Measurements from ENCODE around the gene PEX10.

DNA sequence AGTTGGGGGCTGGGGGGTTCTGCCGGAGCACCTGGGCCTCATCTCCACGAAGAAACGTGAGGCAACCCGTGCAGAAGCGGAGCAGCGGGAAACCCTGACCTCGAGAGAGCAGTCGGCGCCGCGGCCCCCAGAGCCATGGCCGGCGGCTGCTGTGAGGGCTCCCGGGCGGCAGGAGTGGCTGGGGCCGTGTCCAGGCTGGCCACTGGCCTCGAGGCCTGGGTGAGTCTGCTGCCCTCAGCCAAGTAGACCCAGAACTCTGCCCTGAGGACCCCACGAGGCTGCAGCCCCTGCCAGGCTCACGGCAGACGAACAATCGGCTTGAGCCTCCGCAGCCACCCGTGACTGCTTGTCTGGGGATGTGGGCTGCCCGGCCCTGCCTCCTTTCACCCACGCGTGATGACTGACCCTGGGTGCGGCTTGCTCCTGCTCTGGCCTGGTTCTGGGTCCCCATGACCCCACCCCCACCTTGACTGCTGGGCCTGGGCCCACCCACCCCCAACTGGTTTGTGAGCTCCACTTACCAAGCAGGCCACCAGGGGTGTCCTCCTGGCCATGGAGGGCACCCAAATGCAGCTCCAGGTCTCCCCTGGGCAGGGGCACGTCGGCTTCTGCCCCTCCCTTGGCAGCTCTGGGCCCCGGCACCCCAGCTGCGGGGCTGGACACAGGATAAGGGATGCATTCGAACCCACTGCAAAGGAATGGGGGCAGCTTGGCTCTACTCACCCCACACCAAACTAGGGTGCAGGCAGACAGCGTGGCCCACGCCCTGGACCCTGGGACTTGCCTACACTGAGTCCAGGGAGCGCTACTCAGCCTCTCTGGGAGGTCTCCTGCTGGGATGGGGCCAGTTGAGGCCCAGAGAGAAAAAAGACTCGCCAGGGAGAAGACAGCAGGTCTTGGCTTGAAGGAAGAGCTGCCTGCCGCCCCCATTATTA lies 55.2 kb downstream of the PEX10 start:
- no peak for TF ChIP-seq POLR2A (IDR thresholded peaks at IDR 0.05)
- TF ChIP-seq, protein P1, sequence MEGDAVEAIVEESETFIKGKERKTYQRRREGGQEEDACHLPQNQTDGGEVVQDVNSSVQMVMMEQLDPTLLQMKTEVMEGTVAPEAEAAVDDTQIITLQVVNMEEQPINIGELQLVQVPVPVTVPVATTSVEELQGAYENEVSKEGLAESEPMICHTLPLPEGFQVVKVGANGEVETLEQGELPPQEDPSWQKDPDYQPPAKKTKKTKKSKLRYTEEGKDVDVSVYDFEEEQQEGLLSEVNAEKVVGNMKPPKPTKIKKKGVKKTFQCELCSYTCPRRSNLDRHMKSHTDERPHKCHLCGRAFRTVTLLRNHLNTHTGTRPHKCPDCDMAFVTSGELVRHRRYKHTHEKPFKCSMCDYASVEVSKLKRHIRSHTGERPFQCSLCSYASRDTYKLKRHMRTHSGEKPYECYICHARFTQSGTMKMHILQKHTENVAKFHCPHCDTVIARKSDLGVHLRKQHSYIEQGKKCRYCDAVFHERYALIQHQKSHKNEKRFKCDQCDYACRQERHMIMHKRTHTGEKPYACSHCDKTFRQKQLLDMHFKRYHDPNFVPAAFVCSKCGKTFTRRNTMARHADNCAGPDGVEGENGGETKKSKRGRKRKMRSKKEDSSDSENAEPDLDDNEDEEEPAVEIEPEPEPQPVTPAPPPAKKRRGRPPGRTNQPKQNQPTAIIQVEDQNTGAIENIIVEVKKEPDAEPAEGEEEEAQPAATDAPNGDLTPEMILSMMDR (IDR thresholded peaks at IDR 0.05), result no peak
